H1 (cell line): ENCODE results near the gene SLC25A6. TPM values are rescaled to one million over a fixed set of nuclear protein-coding genes. Genes with fewer than 3 reads are reported as not detected.

Experiments
- FOSL1 ChIP-seq: IDR thresholded peaks from 2 replicates; pipeline ENCODE4 v1.6.1; 2011; ENCODE audit warnings: mild to moderate bottlenecking, low read depth, low read length, moderate library complexity; ENCODE audit not compliant: insufficient read depth
- GABPA ChIP-seq: IDR thresholded peaks from 2 replicates; pipeline ENCODE4 v1.6.1; 2011; ENCODE audit warnings: mild to moderate bottlenecking, low read length, moderate library complexity, borderline replicate concordance; ENCODE audit not compliant: insufficient read depth
- KDM5A ChIP-seq: fragments of 200-600 bp; IDR thresholded peaks from 2 replicates; pipeline ENCODE4 v1.7.1; 2012; ENCODE audit warnings: mild to moderate bottlenecking, low read length, inconsistent platforms, mixed read lengths
- polyA plus RNA-seq, 7 experiments: library from polyadenylated mRNA; depleted of rRNA in 3 of 7; stranded (reverse) in 5 of 7; unstranded in 2 of 7; fragments of >200 nt in 5 of 7; fragments of 200-250 nt in 2 of 7; gene quantifications; 1 replicate in 5 of 7; 2 replicates in 1 of 7; 4 replicates in 1 of 7; pipeline versions ENCODE4 v1.2.1 to v1.2.3, GENCODE V29; 2011 to 2013; ENCODE audit warnings: missing spikeins in 2 of 7, mixed read lengths in 2 of 7
- total RNA-seq: library from RNA; stranded (reverse); fragmentation: NEBNext Ultra II Directional; extraction: Animal tissue kit (Norgen Biotek cat#: 25700); gene quantifications from 2 replicates; pipeline ENCODE4 v1.2.1, GENCODE V29; 2021

SLC25A6 gene
- total and polyA plus RNA-seq, 2 of the 8 experiments (the other 6 are each of a cell fraction or from before 2014, with no cell fraction given): 487 to 1,220 TPM

GRCh38 chrX:1425381-1425780 lies 33.5 kb upstream of the SLC25A6 start (continued):
- no peak for TF ChIP-seq FOSL1
- no peak for TF ChIP-seq GABPA
- no peak for TF ChIP-seq KDM5A
